CD1c-positive myeloid dendritic cell (primary cell): ENCODE results near the gene ATP6V1G1.

Experiments used
- DNase-seq: peaks from one replicate; pipeline ENCODE4 v3.0.0-alpha.2; 2016; ENCODE audit errors: extremely low spot score

The ATP6V1G1 gene

DNA sequence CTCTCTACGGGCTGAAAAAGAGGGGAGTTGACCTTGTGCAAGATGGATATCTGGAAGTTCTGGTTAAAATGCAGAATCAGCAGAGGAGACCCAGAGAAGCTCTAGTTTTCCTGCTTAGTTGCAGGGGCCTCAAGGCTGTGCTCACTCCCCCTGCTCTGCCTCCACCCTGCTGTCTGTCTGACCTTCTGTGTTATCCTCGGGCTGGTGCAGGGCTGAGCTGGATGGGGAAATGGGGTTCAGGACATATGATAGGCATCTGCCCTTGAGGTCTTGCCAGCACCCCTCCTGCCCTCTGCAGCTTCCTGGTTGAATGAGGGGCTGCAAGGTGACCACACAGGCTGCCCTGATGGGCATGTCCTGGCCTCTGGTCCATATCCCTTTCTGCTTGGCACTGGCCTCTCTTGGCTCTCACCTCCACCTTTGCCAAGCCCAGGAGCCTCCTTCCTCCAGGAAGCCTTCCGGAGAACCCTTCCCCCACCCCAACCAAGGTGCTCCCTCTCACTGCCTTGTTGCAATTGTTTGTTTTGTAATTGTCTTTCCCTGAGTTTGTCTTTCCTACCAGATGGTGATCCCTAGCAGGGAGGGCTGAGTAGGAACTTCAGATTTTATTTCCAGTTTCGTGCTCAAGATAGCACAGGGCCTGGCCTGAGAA is 24.8 kb downstream of the ATP6V1G1 start:
- no peak for DNase-seq

DNA sequence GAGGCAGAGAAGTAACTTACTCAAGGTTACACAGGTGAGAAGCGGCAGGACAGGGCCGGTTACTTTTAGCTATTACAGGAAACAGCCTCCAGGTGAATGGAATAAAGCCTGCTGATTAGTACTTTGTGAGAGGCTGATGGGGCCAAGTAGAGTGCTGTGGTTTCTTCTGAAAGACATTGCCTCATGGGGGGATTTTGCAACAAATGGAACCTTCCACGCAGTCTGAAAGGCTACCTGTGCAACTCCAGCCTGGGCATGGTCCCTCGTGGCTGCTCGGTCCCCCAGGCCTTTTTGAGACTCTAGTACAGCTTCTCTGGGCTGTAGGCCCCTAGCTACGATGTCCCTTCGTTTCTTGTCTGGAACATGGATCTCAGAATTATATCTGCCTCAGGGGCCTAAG is 25.5 kb downstream of the ATP6V1G1 start:
- no peak for DNase-seq

DNA sequence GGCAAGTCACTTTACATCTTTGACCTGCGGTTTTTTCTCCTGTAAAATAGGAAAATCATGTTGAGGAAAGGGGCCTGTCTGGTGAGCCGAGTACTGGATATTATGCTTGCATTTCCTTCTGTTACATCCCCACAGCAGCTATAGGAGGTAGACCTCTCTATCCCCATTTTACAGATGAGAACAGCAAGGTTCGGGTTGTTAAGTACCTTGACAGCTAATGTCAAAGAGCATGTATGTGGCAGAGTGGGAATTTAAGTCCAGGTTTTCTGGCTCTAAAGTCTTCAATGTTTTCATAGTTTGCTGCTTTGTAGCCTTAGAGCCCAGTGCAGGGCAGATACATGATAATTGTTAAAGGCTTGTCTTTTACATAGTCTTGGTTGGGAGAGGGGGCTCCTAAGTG is 26.4 kb downstream of the ATP6V1G1 start:
- DNase-seq, result no peak

DNA sequence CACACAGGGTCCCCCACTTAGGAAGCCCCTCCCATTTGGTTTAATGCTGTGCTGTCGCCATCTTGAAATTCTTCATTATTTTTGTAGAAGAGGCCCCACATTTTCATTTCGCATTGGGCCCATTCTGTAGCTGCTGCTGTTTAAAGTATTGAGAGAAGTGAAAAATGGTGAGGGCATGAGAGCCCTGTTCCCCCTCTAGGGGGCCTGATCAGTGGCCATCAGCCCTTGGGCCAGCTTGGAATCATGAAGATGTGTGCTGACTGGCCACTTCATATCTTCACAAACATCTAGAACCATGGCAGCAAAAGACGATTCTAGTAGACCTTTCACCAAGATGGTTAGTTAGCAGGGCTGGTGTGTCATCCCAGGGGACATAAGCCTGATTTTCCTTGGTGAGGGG is 26.8 kb downstream of the ATP6V1G1 start:
- DNase-seq, result no peak

DNA sequence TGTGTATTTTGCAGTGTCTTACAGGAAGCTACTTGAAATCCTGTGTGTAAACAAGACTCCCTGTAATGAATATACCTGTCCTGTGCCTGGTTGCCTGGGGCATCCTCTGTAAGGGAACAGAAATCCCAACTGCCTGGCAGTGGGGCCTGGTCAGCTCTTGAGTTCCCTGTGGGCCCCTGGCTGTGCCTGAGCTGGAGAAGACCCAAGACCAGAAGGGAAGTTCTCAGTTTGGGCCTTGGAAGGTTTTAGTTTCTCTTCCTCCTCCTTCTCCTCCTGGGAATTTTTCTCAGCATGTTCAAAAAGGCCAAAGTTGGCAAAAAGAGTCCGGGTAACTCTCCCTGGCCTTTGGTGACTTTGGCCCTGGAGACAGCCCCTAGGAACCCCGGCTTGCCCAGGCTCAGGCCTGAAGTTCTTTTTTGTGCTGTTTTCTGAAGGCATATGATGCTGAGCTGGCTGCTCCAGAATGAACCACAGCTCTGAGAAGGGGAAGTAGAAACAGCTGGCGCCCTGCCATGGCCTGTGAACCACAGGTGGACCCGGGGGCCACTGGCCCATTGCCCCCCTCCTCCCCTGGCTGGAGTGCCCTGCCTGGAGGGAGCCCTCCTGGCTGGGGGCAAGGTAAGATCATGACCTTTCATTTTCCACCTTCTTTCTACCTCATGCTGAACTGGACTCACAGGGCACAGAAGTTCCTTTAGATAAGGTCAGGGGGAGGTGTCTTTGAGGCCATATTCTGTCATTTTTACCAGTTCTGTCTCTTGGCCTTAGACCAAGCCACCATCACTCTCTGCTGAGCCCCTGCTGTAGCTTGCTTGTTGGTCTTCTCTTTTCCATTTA is 29.3 kb downstream of the ATP6V1G1 start:
- DNase-seq, result peak; percentile 82

DNA sequence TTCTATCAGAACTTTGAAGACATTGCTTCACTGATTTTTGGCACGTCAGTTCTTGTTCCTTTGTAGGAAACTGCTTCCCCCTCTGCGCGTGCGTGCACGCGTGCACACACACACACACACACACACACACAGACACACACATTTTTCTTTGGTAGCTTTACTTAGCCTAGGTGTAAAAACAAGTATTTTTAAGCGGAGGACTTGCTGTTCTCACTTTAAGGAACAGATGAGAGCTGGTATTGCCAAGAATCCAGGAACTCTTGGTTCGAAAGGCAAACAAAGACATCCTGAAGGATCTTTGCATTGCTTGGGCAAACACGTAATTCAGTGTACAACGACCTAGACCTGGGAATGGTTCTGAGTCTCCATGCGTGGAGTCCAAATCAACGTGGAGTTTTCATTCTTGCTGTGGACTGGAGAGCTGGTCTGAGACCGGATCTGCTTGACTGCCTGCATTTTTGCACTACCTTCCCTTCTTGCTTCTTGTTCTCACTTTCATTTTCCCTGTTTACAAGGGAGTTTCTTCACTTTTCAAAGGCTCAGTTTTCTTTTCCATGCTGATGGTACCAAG is 31.7 kb downstream of the ATP6V1G1 start:
- peak; percentile 68 for DNase-seq

DNA sequence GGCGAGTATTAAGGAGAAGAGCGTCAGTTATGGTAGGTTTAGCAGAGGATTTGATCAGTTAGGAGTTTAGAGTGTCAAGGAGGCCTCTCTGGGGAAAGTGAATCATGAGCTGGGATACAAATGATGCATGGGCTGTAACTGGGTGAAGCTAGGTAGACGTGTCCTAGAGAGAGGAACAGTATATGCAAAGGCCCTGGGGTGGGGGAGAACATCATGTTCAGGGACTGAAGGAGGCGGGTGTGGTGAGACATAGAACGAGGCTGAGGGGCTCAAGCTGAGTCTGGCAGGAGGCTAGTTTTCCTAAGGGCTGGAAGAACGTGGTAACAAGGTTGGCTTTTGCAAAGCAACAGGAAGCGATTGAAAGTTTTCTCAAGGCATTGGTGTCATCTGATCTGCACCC is 34.0 kb downstream of the ATP6V1G1 start:
- no peak for DNase-seq

DNA sequence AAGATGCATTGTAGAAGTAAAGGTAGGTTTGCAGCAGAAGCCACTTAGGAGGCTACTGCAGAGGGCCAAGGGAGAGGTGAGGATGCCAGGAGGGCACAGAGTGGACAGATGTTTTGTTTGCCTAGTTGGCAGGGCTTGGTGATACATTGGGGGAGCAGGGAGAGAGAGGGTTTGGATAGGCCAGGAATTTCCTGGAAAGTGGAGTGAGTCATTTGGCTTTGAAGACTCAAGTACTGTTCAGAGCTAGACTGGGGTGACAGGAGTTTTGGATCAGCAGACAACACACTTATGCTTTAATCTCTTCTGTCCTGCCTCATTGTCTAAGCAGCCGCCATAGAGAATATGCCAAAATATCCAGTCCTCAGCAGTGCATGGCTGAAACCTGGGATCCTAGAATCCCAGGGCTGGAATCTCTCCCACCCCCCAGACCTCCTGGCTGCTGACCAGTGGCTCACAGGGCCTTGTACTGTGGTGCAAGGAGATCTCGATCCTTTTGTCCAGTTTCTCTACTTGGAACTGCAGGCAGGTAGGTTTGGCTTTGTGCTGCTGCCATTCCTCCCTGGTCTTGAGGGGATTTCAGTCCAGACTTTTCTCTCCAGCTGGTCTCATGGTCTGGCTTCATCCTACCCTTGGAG is 34.5 kb downstream of the ATP6V1G1 start:
- no peak for DNase-seq

DNA sequence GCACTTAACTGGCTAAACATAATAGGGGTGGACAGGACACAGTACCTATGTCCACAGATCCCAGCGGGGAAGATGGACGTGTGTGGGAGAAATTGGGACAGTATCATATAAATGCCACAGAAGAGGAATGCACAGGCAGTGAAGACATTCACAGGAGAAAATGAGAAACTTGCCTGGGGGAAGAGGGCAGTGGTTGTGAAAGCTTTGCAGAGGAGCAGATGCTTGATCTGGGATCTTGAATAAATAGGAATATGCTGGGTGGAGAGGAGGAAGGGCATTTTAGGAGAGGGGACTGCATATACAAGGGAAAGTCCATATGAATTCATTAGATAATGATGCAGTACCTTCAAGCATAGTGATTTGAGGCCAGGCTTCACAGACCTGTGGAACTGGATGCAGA is 37.1 kb downstream of the ATP6V1G1 start:
- DNase-seq, result no peak

DNA sequence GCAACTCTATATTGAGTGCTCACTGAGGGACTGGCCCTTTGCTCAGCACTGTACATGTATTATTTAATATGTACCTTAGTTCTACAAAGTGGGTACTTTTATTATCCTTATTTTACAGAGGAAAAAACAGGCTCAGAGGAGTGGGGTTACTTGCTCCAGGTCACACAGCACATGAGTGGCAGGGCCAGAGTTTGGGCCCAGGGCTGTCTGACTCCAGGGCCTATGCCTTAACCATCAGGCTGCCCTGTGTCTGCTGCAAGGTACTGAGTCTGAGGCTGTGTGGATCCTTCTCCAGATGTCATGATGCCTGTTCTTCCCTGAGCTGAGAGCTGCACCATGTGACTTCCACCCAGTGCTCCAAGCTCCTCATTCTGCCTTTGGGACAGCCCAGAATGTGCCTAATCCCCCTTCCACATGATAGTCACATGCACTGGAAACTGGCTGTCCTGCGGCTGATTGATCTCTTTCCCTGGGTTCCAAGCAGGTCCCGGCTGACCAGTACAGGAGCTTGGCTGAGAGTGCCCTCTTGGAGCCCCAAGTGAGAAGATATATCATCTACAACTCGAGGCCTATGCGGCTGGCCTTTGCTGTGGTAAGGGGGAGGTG is 38.9 kb downstream of the ATP6V1G1 start:
- DNase-seq, result no peak

DNA sequence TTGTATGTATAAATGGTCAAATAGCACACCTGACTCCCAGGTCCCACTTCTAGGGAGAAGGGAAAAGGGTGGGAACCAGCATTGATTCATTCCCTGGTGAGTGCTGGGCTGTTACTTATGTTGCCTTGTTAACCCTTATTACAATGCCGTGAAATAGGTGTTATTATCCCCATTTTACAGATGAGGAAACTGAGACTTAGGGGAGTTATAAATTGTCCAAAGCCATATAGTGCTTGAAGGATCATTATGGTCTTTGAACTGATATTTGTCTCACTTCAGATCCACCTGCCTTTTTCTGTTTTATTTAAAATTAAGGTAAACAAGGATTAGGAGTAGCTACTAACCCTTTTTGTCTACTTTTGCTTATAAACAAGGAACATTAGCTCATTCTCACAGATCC is 40.0 kb downstream of the ATP6V1G1 start:
- no peak for DNase-seq

DNA sequence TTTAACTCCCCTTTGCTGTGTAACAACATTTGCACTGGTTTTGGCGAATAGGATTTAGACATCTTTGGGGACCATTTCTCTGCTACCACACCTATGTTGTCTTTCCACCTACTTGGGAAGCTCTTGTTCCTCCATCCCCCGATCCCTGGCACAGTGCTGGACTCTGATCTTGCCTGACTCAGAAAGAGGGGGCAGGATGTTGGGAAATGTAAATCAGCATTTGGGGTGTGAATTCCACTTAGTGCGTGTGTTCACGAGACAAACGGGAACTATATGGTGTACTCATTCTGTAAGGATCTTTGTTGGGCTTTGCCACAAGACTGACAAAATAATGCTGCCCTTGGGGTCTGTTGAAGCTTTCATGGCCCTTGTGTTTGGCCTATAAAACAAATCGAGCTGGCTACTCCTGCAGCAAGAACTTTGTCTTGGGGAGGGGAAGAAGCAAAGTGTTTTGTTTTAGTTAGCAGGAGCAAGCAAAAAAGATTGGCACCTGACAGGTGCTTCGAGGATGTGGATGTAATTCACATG is 42.1 kb downstream of the ATP6V1G1 start:
- no peak for DNase-seq

DNA sequence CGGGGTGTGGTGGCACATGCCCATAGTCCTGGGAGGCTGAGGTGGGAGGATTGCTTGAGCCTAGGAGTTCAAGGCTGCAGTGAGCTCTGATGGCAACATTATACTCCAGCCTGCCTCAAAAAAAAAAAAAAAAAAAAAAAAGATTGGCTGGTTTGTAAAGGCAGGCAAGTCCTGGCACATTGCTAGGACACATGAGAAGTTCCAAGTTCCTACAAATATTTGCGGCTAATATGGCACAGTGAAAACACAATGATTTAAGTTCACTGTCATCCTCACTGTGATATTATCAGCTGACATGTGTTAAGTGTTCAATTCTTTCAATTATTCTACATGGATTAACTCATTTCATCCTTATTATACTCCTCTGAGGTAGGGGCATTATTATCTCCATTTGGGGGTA is 43.6 kb downstream of the ATP6V1G1 start:
- DNase-seq, result no peak

DNA sequence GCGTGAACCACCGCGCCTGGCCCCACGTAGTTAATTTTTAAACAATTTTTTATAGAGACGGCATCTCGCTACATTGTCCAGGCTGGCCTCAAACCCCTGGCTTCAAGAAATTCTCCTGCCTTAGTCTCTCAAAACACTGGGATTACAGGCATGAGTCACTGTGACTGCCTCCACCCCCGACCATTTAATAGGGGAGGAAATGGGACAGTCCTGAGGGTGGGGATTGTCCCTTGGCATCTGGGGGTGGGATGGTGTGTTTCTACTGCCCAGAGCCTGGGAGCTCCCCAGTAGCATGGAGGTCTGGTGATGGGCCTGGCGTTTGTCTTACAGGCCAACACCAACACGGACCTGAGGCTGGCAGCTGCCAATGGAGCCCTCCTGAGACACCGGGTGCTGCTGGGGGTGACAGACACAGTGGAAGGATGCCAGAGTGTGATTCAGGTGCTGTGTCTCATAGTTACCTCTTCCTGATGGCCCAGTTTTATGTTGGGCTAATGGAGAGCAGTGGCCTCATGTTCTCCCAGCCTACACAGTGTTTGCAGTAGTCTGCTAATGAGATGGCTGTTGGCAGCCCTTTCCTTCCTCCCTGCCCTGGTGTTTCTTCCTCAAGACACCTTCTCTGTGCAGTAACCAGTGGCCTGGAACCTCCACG is 46.0 kb downstream of the ATP6V1G1 start:
- DNase-seq, result no peak

DNA sequence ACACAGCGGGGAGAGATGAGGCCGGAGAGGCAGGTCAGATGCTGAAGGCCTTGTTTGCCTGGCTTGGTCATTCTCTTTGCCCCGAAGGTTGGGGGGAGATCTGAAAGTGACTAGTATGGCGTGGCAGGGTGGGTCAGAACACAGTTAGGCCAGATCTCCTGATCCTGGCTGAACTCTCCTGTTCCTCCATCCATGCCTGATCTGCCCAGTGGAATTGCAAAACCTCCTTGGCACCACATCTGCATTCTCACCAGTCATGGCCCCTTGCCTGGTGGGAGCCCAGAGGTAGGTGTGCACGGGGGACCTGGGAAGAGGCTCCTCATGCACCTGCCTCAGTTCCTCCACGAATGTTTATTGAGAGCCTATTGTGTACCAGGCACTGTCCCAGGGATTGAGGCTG is 46.8 kb downstream of the ATP6V1G1 start:
- no peak for DNase-seq

DNA sequence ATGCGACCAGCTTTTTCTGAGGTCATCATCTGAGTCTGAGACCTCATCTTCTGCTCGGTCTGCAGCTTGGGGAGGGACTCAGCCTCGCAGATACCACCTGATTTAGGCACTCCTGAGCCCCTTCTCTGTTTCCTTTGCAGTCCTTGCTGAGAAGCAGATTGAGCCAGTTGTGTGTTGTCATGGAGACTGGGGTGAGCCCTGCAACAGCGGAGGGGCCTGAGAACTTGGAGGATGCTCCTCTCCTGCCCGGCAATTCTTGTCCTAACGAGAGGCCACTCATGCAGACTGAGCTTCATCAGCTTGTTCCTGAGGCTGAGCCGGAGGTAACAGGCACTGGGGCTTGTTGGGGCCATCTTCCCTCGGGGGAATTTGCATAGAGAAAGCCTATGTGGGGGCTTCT is 50.8 kb downstream of the ATP6V1G1 start:
- no peak for DNase-seq

DNA sequence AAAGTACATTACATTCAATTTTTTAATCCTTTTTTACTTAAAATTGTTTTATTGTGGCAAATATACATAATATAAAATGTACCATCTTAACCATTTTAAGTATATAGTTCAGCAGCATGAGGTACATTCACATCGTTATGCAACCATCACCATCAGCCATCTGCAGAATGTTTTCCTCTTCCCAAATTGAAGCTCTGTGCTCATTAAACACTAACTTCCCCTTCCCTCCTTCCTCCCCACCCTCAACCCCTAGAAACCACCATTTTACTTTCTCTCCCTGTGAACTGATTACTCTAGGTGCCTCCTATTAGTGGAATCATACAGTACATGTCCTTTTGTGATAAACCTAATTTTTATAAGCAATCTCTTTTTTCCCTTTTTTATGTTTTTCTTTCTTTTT is 54.4 kb downstream of the ATP6V1G1 start:
- peak; percentile 9 for DNase-seq

DNA sequence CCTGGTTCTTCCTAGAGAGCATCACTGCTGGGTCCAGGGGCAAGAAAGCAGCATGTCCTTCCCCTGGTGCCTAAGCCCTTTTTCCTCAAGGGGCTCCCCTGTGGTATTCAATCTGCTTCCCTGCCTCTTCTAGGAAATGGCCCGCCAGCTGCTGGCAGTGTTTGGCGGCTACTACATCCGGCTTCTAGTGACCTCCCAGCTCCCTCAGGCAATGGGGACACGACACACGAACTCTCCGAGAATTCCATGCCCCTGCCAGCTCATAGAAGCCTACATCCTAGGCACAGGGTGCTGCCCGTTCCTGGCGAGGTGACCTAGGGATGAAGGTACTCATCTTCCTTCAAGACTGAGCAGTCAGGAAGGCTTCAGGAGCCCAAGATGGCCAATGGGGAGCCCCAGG is 55.4 kb downstream of the ATP6V1G1 start:
- no peak for DNase-seq

DNA sequence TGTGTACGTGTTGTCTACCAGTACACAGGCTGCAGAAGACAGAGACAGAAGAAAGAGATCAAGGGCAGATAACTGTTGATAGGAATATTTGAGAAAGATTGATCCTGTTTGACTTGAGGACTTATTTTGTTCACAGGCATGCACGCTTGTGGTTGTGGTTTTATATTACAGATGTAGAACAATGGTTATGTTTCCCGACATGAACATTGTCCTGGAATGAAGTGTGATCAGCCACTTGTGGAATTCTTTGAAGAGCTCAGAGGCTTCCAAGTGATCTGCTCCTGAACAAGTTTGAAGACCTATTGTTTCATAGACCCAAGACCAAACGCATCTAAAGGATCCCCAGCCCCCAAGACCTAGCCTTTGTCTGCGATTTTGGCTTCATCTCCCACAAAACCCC is 56.3 kb downstream of the ATP6V1G1 start:
- DNase-seq, result no peak
